ENCODE measurements around the gene LRRC28. TPM values are rescaled to one million over a fixed set of nuclear protein-coding genes. Genes with fewer than 3 reads are reported as not detected.

The LRRC28 gene
- total and polyA plus RNA-seq, 9 of the 15 experiments (the other 6 are each of a cell fraction or from before 2014, with no cell fraction given) = 5.5 to 17.4 (median 7.9) TPM

DNA sequence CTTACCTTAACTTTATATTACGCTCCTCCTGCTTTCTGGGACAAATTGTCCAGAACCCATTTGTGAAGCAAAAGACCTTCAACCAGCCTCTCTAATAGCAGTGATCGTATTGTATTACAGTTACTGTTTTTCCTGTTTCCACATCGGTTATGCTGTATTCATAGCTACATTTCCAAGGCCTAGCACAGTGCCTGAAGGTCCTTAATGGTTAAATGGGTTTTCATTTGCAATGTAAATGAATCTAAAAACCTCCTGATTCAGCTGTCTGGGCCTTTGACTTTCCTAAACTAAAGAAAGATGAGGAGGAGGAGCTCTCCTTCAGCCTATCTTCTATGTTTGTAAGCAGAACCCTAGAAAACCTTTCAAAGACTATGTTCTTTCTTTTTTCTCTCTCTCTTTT is 99.1 kb downstream of the LRRC28 start (continued):
- TF ChIP-seq ZBTB11 (CRISPR knock-in tag; IDR thresholded peaks at IDR 0.05) (no peak), HIVEP1 (CRISPR knock-in tag; IDR thresholded peaks at IDR 0.05) (no peak)

- CTCF ChIA-PET (ENCODE audit: low intra/inter-chr PET ratio) = no interaction called here
- Histone ChIP-seq H3K79me2 (ENCODE audit: control insufficient read depth, insufficient read depth, low read length) (no peaks in the 10 kb centered on the region), H3K27ac (ENCODE audit: extremely low read depth, low read depth, low read length) (no peak overlapping the region), H3K9ac (ENCODE audit: insufficient read depth in 1 of 2, low read depth in 2 of 2, low read length in 2 of 2) (no peak overlapping the region), H4K20me1 (replicated peaks; ENCODE audit: control insufficient read depth, insufficient read depth, low read length) (no peaks in the 10 kb centered on the region), H3K9me3 (replicated peaks; ENCODE audit: control insufficient read depth, insufficient read depth, low read depth, low read length) (no peaks in the 10 kb centered on the region), H3K4me3 (no peak overlapping the region), H3K4me2 (ENCODE audit: insufficient read depth, low read length) (no peak overlapping the region; the same call in 1 of the 2 replicates), H3K4me1 (replicated peaks in 1 of 2; ENCODE audit: control insufficient read depth in 2 of 2, insufficient read depth in 2 of 2, low read length in 2 of 2) (no peaks in the 10 kb centered on the region), H3K9me1 (ENCODE audit: control insufficient read depth, insufficient read depth, low read length) (no peaks in the 10 kb centered on the region), H3K27me3 (ENCODE audit: control insufficient read depth in 2 of 2, insufficient read depth in 2 of 2, low read length in 2 of 2) (no peaks in the 10 kb centered on the region), H3K36me3 (ENCODE audit: control insufficient read depth, insufficient read depth, low read length) (no peaks in the 10 kb centered on the region), H2AFZ (ENCODE audit: low read depth, low read length) (no peak overlapping the region)
- POLR2A ChIA-PET = no interaction called here
- in situ Hi-C loops (cut with MboI) = no loop called here
- DNase-seq (ENCODE audit: extremely low read depth in 1 of 4, low spot score in 3 of 4) (no peak), FAIRE-seq (no peak), ATAC-seq (no peak)
- WGBS (ENCODE audit: insufficient coverage, low coverage, missing lambda C conversion rate) = 0% methylated on average over 2 of the region's 2 CpGs
- no TSS peak for BruUV-seq (replicated peaks)
- TF ChIP-seq XRCC3 (IDR thresholded peaks at IDR 0.05) (no peak), JUN (IDR thresholded peaks at IDR 0.05; ENCODE audit: borderline replicate concordance, low read depth, low read length) (no peak), JUN (CRISPR knock-in tag; IDR thresholded peaks at IDR 0.05; ENCODE audit: borderline replicate concordance) (no peak), FIP1L1 (IDR thresholded peaks at IDR 0.05; ENCODE audit: low read depth, low read length, poor library complexity, severe bottlenecking) (no peak), SPI1 (IDR thresholded peaks at IDR 0.05; ENCODE audit: borderline replicate concordance, low read depth, low read length) (peak; percentile 24; the same call in 1 of the 2 replicates), HMBOX1 (IDR thresholded peaks at IDR 0.05) (no peak), ZNF431 (CRISPR knock-in tag; IDR thresholded peaks at IDR 0.05) (no peak)
- intact Hi-C loops (cut with micrococcal nuclease) = no loop called here
Observed at GRCh38 chr15:99359769-99360168, 108.5 kb downstream of the LRRC28 start.

Measured in K562 (cell line).